ENCODE results near the gene TMED1.

- TF ChIP-seq, protein P1, sequence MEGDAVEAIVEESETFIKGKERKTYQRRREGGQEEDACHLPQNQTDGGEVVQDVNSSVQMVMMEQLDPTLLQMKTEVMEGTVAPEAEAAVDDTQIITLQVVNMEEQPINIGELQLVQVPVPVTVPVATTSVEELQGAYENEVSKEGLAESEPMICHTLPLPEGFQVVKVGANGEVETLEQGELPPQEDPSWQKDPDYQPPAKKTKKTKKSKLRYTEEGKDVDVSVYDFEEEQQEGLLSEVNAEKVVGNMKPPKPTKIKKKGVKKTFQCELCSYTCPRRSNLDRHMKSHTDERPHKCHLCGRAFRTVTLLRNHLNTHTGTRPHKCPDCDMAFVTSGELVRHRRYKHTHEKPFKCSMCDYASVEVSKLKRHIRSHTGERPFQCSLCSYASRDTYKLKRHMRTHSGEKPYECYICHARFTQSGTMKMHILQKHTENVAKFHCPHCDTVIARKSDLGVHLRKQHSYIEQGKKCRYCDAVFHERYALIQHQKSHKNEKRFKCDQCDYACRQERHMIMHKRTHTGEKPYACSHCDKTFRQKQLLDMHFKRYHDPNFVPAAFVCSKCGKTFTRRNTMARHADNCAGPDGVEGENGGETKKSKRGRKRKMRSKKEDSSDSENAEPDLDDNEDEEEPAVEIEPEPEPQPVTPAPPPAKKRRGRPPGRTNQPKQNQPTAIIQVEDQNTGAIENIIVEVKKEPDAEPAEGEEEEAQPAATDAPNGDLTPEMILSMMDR (IDR thresholded peaks at IDR 0.05): no peak
- TF ChIP-seq POLR2AphosphoS5 (IDR thresholded peaks at IDR 0.05): no peak
Measured at GRCh38 chr19:10874024-10874423, 38.0 kb upstream of the TMED1 start.

Measured in prostate gland (tissue), 2 donors.